ENCODE measurements around the gene CCDC13.

- TF ChIP-seq CTCF (IDR thresholded peaks at IDR 0.05) = no peak
- TF ChIP-seq POLR2A (IDR thresholded peaks at IDR 0.05) = no peak
These were observed 13.6 kb upstream of the CCDC13 start for GRCh38 chr3:42786631-42787030.

All from lower leg skin (tissue), 3 donors.